ENCODE data around the gene CD58.

Gene CD58

DNA sequence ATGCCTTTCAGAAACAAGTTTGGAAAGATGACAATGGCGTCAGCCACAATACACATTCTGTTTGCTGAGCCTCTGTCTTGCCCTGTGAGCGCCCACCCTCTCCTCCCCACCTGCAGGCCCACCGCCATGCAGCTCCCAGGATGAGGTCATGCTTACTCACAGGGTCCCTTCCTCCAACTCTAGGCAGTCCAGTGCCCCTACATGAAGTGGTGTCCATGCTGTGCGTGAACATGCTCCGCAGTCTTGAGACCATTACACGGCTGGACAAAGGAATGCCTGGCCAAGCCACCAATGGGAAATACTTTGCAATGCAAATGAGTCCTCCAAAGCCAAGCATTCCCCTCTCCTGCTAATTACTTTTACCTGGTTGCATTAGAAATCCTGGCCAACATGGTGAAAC, 92.2 kb downstream of the CD58 start:
- in situ Hi-C loops (cut with MboI; ENCODE audit: low sequenced_read_pairs) = no loop called here

GRCh38 chr1:116477429-116477828, 93.4 kb downstream of the CD58 start:
- in situ Hi-C loops (cut with MboI; ENCODE audit: low sequenced_read_pairs) = no loop called here

DNA sequence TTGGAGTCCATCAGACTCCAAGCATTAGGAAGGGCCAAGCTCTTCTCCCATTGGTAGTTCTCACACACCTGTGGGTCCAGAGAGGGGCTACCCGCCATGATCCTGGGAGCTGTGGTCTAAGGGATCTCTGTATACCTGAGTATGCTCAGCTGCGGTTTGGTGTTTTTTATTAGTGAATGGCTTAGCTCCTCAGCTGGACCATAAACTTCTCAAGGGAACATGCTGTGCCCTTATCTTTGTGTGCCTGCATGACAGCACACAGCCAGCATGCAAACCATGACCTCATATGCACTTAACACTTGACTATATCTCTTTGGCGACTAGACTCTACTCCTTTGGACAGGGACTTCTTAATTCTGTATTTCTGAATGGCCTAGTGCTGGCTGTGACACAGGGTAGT, 94.5 kb downstream of the CD58 start:
- in situ Hi-C loops (cut with MboI; ENCODE audit: low sequenced_read_pairs) = no loop called here

GRCh38 chr1:116475850-116476218, 95.0 kb downstream of the CD58 start:
- in situ Hi-C loops (cut with MboI; ENCODE audit: low sequenced_read_pairs) = no loop called here

- in situ Hi-C loops (cut with MboI; ENCODE audit: low sequenced_read_pairs) = no loop called here
Measured at GRCh38 chr1:116474921-116475849, 95.6 kb downstream of the CD58 start.

- in situ Hi-C loops (cut with MboI; ENCODE audit: low sequenced_read_pairs) = no loop called here
Measured at GRCh38 chr1:116472431-116472961, 98.3 kb downstream of the CD58 start.

DNA sequence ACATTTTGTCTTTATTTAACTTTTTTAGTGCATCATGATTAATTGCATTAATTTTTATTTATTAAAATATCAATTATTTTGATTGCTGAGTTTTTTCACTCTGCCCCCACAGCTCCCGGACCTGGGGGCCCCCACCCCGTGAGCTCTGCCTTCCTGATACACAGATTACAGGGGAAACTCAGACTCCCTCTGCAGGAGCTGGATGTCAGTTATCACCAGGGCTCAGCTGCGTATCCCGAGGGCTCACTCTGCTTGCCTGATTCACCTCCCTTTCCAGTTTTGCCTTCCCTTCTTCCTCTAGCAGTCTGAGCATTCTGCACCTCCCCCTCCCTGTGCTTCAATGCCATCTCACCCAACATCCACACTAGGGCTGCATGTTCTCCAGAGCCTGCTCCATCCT, 99.6 kb downstream of the CD58 start:
- in situ Hi-C loops (cut with MboI; ENCODE audit: low sequenced_read_pairs) = no loop called here

- in situ Hi-C loops (cut with MboI; ENCODE audit: low sequenced_read_pairs) = no loop called here
Measured at GRCh38 chr1:116470671-116471070, 100.2 kb downstream of the CD58 start.

GRCh38 chr1:116466810-116467557, 103.8 kb downstream of the CD58 start:
- in situ Hi-C loops (cut with MboI; ENCODE audit: low sequenced_read_pairs) = no loop called here

GRCh38 chr1:116465845-116466685, 104.8 kb downstream of the CD58 start:
- in situ Hi-C loops (cut with MboI; ENCODE audit: low sequenced_read_pairs) = no loop called here

DNA sequence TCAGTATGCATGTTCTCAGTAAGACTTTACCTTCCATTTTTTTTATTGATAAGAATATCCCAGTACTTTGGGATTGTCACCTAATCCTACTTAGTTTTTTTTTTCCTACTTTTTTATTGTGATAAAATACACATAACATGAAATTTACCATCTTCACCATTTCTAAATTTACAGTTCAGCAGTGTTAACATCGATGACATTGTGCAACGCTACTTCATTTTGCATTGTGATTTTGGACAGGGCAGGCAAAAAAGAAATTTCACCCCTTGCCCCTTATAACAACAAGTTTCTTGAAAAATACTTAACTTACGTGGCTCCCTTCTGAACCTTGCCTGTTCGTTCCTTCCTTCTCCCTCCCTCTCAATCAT, 105.4 kb downstream of the CD58 start:
- in situ Hi-C loops (cut with MboI; ENCODE audit: low sequenced_read_pairs) = no loop called here

Data from HL-60/S4 treated with retinoic acid at 250 ng/mL for 4 days and 3 days (cell line).